A549 (cell line): Measurements from ENCODE around the gene FCHSD1. TPM values are rescaled to one million over a fixed set of nuclear protein-coding genes. Genes with fewer than 3 reads are reported as not detected.

Source experiments
- ATAC-seq, 2 experiments: fragments of 200-7000 bp in 1 of 2; fragments of >200 bp in 1 of 2; cut with Nextera tagmentation in 1 of 2; cut with Tn5 transposase in 1 of 2; 3 replicates each; pipeline versions ENCODE4 v1.8.0 to v1.9.1; 2018 to 2020; ENCODE audit warnings: mild to moderate bottlenecking in 1 of 2, moderate library complexity in 1 of 2
- CTCF ChIA-PET: fragments of 300-600 bp; sonication (Branson Sonifier 250); formaldehyde crosslinking; extraction: SDS; loops from one replicate; lab custom pipeline; 2021; ENCODE audit warnings: antibody characterized with exemption, inconsistent platforms; lab: Yijun Ruan, JAX
- POLR2A ChIA-PET: fragments of 350-600 bp; formaldehyde crosslinking; extraction: SDS; loops from one replicate; lab custom pipeline; 2021; ENCODE audit warnings: antibody characterized with exemption, inconsistent platforms; lab: Yijun Ruan, JAX
- DNase-seq, 2 experiments: peaks; one replicate each; pipeline versions ENCODE4 v3.0.0 to v3.0.0-alpha.2; 2011 to 2016; ENCODE audit warnings: low read depth in 1 of 2, low spot score in 1 of 2
- FAIRE-seq: peaks from 2 replicates; lab custom pipeline; 2011; peaks lifted over from hg19 to GRCh38; lab: Jason Lieb, UNC
- H3K27ac ChIP-seq, 2 experiments: fragments of >200 bp; sonication (Bioruptor Twin); formaldehyde crosslinking; 3 replicates each; pipeline ENCODE4 v1.5.1; 2016 to 2017
- H3K4me1 ChIP-seq: fragments of >200 bp; sonication (Bioruptor Twin); formaldehyde crosslinking; 3 replicates; pipeline ENCODE4 v1.6.1; 2016
- H3K4me2 ChIP-seq: fragments of >200 bp; sonication (Bioruptor Twin); formaldehyde crosslinking; 3 replicates; pipeline ENCODE4 v1.6.1; 2016
- H3K4me3 ChIP-seq: fragments of >200 bp; sonication (Bioruptor Twin); formaldehyde crosslinking; 3 replicates; pipeline ENCODE4 v1.5.1; 2016
- H3K9me3 ChIP-seq: fragments of >200 bp; sonication (Bioruptor Twin); formaldehyde crosslinking; 3 replicates; pipeline ENCODE4 v1.6.1; 2016
- CBX2 ChIP-seq: fragments of 200-600 bp; sonication (generic); IDR thresholded peaks from 2 replicates; pipeline ENCODE4 v1.6.1; 2016; ENCODE audit warnings: low read depth, mild to moderate bottlenecking, borderline replicate concordance
- CBX8 ChIP-seq: fragments of 200-600 bp; sonication (generic); IDR thresholded peaks from 2 replicates; pipeline ENCODE4 v1.6.1; 2016
- CHD2 ChIP-seq: fragments of 150-350 bp; IDR thresholded peaks from 2 replicates; pipeline ENCODE4 v1.6.1; 2014; ENCODE audit warnings: low read length; ENCODE audit not compliant: partially characterized antibody
- CHD4 ChIP-seq: fragments of 200-600 bp; sonication (generic); IDR thresholded peaks from 2 replicates; pipeline ENCODE4 v1.6.1; 2016; ENCODE audit warnings: antibody characterized with exemption, mild to moderate bottlenecking, borderline replicate concordance
- EHMT2 ChIP-seq: fragments of 200-600 bp; sonication (generic); IDR thresholded peaks from 2 replicates; pipeline ENCODE4 v1.6.1; 2016; ENCODE audit warnings: antibody characterized with exemption, low read depth, mild to moderate bottlenecking, moderate library complexity
- ESRRA ChIP-seq: fragments of 150-350 bp; IDR thresholded peaks from 2 replicates; pipeline ENCODE4 v1.6.1; 2014; ENCODE audit warnings: mild to moderate bottlenecking, low read length, borderline replicate concordance
- HOXA7 ChIP-seq: fragments of 250-450 bp; sonication (Bioruptor Pico); IDR thresholded peaks from 2 replicates; pipeline ENCODE4 v1.5.0; 2020; ENCODE audit warnings: mild to moderate bottlenecking, moderate library complexity
- HOXB13 ChIP-seq: fragments of 250-450 bp; sonication (Bioruptor Pico); IDR thresholded peaks from 2 replicates; pipeline ENCODE4 v1.5.0; 2020; ENCODE audit warnings: low read depth, mild to moderate bottlenecking, moderate library complexity
- HOXB5 ChIP-seq: fragments of 250-450 bp; sonication (Bioruptor Pico); IDR thresholded peaks from 2 replicates; pipeline ENCODE4 v1.5.0; 2020; ENCODE audit warnings: mild to moderate bottlenecking, moderate library complexity
- NR3C1 ChIP-seq: fragments of >200 bp; sonication (Bioruptor Twin); formaldehyde crosslinking; IDR thresholded peaks from 3 replicates; pipeline ENCODE4 v1.6.1; 2017
- POLR2AphosphoS2 ChIP-seq: conservative IDR thresholded peaks from 2 replicates; pipeline ENCODE4 v1.6.1; 2012; ENCODE audit warnings: low read length, improper control_type of control experiment, inconsistent platforms
- RCOR1 ChIP-seq: fragments of 150-350 bp; IDR thresholded peaks from 2 replicates; pipeline ENCODE4 v1.6.1; 2014; ENCODE audit warnings: antibody characterized with exemption, low read length, low read depth
- RFX5 ChIP-seq: fragments of 450-650 bp; IDR thresholded peaks from 2 replicates; pipeline ENCODE4 v1.7.1; 2014; ENCODE audit warnings: antibody characterized with exemption, mild to moderate bottlenecking, moderate library complexity
- SMC3 ChIP-seq: fragments of >200 bp; sonication (Bioruptor Twin); formaldehyde crosslinking; IDR thresholded peaks from 3 replicates; pipeline ENCODE4 v1.6.1; 2018; ENCODE audit warnings: inconsistent platforms
- SREBF2 ChIP-seq: fragments of 450-650 bp; IDR thresholded peaks from 2 replicates; pipeline ENCODE4 v1.6.1; 2014; ENCODE audit warnings: mild to moderate bottlenecking, moderate library complexity
- TFCP2L1 ChIP-seq: fragments of 250-450 bp; sonication (Bioruptor Pico); IDR thresholded peaks from 2 replicates; pipeline ENCODE4 v1.5.0; 2021; ENCODE audit warnings: mild to moderate bottlenecking
- USF2 ChIP-seq: fragments of 450-650 bp; IDR thresholded peaks from 2 replicates; pipeline ENCODE4 v1.6.1; 2014; ENCODE audit warnings: antibody characterized with exemption
- ZC3H11A ChIP-seq: fragments of 450-650 bp; IDR thresholded peaks from 2 replicates; pipeline ENCODE4 v1.6.1; 2014; ENCODE audit warnings: antibody characterized with exemption, mild to moderate bottlenecking
- ZFP36 ChIP-seq: fragments of 450-650 bp; IDR thresholded peaks from 2 replicates; pipeline ENCODE4 v1.6.1; 2014; ENCODE audit warnings: borderline replicate concordance; ENCODE audit not compliant: partially characterized antibody
- WGBS: methylation state at CpG from one replicate; pipeline ENCODE4 v1.1.6; 2017; ENCODE audit errors: missing lambda C conversion rate; 5-methylcytosine and 5-hydroxymethylcytosine counted together
- polyA plus RNA-seq, 4 experiments: library from polyadenylated mRNA; depleted of rRNA in 3 of 4; stranded (reverse); fragments of >200 nt; fragmentation: RNase III in 1 of 4; extraction: RNeasy Plus Mini Kit Qiagen cat#74134 plus additional on column Dnase treatment in 1 of 4; gene quantifications; 2 replicates in 3 of 4; 3 replicates in 1 of 4; pipeline ENCODE4 v1.2.3, GENCODE V29; 2011 to 2017
- TF ChIP-seq, protein P1 (sequence below): fragments of >200 bp; sonication (Bioruptor Twin); formaldehyde crosslinking; IDR thresholded peaks from 3 replicates; pipeline ENCODE4 v1.6.1; 2016
- TF ChIP-seq, protein P2 (sequence below): fragments of >200 bp; sonication (Bioruptor Twin); formaldehyde crosslinking; IDR thresholded peaks from 3 replicates; pipeline ENCODE4 v1.5.1; 2016
- TF ChIP-seq, protein P3 (sequence below): fragments of >200 bp; sonication (Bioruptor Twin); formaldehyde crosslinking; IDR thresholded peaks from 2 replicates; pipeline ENCODE4 v1.6.1; 2016
- TF ChIP-seq, protein P4 (sequence below): IDR thresholded peaks from 2 replicates; pipeline ENCODE4 v1.6.1; 2012
- TF ChIP-seq, protein P5 (sequence below): fragments of 150-350 bp; IDR thresholded peaks from 2 replicates; pipeline ENCODE4 v1.6.1; 2014; ENCODE audit warnings: low read depth, mild to moderate bottlenecking, low read length

Gene FCHSD1
- polyA plus RNA-seq, 2 of the 4 experiments (the other 2 are of a cell fraction) = 12.2 to 14.5 TPM

DNA sequence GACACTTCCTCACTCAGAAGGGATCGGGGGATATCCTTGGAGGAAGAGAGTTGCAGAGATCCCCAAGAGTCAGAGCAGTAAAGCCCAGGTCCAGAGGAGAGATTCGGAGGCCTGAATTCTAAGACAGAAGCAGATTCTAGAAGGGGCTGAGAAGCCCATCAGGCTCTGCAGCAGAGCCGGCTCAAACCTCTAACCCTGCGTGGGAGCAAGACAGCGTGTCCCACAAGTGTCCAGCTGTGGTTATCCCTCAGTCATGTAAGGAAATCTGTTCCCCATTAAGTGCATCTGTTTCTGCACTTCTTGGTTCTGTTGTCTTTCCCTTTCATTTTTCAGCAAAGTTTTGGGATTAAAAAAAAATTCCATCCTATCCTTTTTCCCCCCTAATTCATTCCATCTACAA lies 27.6 kb downstream of the FCHSD1 start:
- Histone ChIP-seq H3K9me3 (no peaks in the 10 kb centered on the region), H3K4me2 (no peak overlapping the region), H3K4me3 (no peak overlapping the region), H3K27ac (no peak overlapping the region)
- WGBS = 84% methylated on average over 5 of the region's 5 CpGs
- no peak for DNase-seq
- POLR2A ChIA-PET = interaction anchor here (0.6 kb wide), 1 partner anchor 46 kb away, joined by 3 read pairs; no protein-coding TSS in a partner anchor
- TF ChIP-seq NR3C1 (no peak), ESRRA (no peak), TFCP2L1 (CRISPR knock-in tag) (no peak), CBX8 (no peak), CHD4 (no peak), ZC3H11A (no peak), HOXB5 (CRISPR knock-in tag) (no peak), HOXA7 (no peak), CBX2 (no peak), EHMT2 (no peak)
- TF ChIP-seq, all 56 proteins: peak for 0
- H3K4me1 ChIP-seq = peaks cover 4% of the 10 kb centered on the region; the same call in 1 of the 3 replicates
- ATAC-seq (no peak), FAIRE-seq (no peak)
- CTCF ChIA-PET = interaction anchor here (1.2 to 20.4 kb wide), 3 partner anchors 9 to 32 kb away, joined by 3 to 303 read pairs (median 4); no protein-coding TSS in a partner anchor

- no peak for FAIRE-seq
- H3K4me3 ChIP-seq = no peak overlapping the region
- ATAC-seq = no peak
- H3K4me1 ChIP-seq = peaks cover 4% of the 10 kb centered on the region; the same call in 1 of the 3 replicates
- TF ChIP-seq ZC3H11A (no peak), SREBF2 (no peak), CHD2 (no peak), USF2 (no peak), SMC3 (no peak), HOXB13 (no peak), POLR2AphosphoS2 (no peak), RFX5 (no peak), ZFP36 (no peak), RCOR1 (no peak), ESRRA (no peak)
- TF ChIP-seq, protein P1, sequence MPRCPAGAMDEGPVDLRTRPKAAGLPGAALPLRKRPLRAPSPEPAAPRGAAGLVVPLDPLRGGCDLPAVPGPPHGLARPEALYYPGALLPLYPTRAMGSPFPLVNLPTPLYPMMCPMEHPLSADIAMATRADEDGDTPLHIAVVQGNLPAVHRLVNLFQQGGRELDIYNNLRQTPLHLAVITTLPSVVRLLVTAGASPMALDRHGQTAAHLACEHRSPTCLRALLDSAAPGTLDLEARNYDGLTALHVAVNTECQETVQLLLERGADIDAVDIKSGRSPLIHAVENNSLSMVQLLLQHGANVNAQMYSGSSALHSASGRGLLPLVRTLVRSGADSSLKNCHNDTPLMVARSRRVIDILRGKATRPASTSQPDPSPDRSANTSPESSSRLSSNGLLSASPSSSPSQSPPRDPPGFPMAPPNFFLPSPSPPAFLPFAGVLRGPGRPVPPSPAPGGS = no peak
- TF ChIP-seq, protein P2, sequence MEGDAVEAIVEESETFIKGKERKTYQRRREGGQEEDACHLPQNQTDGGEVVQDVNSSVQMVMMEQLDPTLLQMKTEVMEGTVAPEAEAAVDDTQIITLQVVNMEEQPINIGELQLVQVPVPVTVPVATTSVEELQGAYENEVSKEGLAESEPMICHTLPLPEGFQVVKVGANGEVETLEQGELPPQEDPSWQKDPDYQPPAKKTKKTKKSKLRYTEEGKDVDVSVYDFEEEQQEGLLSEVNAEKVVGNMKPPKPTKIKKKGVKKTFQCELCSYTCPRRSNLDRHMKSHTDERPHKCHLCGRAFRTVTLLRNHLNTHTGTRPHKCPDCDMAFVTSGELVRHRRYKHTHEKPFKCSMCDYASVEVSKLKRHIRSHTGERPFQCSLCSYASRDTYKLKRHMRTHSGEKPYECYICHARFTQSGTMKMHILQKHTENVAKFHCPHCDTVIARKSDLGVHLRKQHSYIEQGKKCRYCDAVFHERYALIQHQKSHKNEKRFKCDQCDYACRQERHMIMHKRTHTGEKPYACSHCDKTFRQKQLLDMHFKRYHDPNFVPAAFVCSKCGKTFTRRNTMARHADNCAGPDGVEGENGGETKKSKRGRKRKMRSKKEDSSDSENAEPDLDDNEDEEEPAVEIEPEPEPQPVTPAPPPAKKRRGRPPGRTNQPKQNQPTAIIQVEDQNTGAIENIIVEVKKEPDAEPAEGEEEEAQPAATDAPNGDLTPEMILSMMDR = no peak
- TF ChIP-seq, protein P3, sequence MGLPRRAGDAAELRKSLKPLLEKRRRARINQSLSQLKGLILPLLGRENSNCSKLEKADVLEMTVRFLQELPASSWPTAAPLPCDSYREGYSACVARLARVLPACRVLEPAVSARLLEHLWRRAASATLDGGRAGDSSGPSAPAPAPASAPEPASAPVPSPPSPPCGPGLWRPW = no peak
- TF ChIP-seq, protein P4, sequence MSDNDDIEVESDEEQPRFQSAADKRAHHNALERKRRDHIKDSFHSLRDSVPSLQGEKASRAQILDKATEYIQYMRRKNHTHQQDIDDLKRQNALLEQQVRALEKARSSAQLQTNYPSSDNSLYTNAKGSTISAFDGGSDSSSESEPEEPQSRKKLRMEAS = no peak
- TF ChIP-seq, protein P5, sequence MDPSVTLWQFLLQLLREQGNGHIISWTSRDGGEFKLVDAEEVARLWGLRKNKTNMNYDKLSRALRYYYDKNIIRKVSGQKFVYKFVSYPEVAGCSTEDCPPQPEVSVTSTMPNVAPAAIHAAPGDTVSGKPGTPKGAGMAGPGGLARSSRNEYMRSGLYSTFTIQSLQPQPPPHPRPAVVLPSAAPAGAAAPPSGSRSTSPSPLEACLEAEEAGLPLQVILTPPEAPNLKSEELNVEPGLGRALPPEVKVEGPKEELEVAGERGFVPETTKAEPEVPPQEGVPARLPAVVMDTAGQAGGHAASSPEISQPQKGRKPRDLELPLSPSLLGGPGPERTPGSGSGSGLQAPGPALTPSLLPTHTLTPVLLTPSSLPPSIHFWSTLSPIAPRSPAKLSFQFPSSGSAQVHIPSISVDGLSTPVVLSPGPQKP = no peak
- H3K4me2 ChIP-seq = no peak overlapping the region
- no peak for DNase-seq
- no peak overlapping the region for H3K27ac ChIP-seq
- POLR2A ChIA-PET = no interaction called here
- no peaks in the 10 kb centered on the region for H3K9me3 ChIP-seq
- CTCF ChIA-PET = interaction anchor here (0.7 to 20.4 kb wide), 3 partner anchors 12 to 130 kb away, joined by 3 to 303 read pairs (median 4); no protein-coding TSS in a partner anchor
Measured at GRCh38 chr5:141623186-141623585, 28.0 kb downstream of the FCHSD1 start.
